NT2/D1 (cell line): ENCODE results near the gene ATP6V0B.

Source experiments
- SUZ12 ChIP-seq: IDR thresholded peaks from 2 replicates; pipeline ENCODE4 v1.6.1; 2011; ENCODE audit not compliant: insufficient read length, insufficient read depth; ENCODE audit errors: extremely low read depth
- YY1 ChIP-seq: IDR thresholded peaks from 2 replicates; pipeline ENCODE4 v1.6.1; 2011; ENCODE audit not compliant: insufficient read length, insufficient read depth
- ZNF274 ChIP-seq: IDR thresholded peaks from 2 replicates; pipeline ENCODE4 v1.6.1; 2011; ENCODE audit warnings: mild to moderate bottlenecking, low read depth, low read length

GRCh38 chr1:44000122-44000665, 25.4 kb downstream of the ATP6V0B start:
- TF ChIP-seq SUZ12 (no peak), YY1 (no peak), ZNF274 (no peak)
